ENCODE results near the gene PFKFB4.

Gene PFKFB4

DNA sequence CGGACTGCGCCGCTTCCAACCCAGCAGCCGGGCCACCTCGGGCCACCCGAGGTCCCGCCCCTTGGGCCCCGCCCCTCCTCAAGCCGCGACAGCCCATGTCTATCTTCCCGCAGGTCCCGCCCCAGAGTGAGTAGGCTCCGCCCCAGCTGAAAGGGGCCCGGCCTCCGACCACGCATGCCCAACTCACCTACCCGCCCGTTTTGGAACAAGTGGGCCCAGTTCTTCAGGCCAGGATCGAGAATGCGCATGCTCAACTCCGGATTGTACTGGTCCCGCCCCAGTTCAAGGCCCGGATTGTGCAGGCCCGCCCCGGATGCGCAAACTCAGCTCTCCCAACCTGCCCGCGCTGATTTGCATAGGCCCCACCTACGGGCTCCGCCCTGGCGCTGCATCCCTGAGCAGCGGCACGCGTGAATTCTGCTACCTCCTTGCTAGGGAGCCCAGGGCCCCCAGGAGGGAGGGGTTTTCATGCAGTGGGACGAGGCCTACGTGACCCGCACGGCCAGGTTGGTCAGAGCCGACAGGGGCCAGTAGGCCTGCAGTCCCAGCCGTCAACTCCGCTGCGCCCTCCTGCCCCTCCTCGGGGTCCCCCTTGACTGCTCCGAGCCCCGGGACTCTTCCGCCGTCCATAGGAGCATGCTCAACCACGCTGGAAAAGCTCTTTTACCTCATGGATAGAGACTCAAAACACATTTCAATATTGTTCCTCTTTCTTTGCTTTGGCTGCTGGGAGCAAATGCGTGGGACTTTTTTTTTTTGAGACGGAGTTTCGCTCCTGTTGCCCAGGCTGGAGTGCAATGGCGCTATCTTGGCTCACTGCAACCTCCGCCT is at the start of gene PFKFB4:
PFKFB4 (minus strand) TSS at position 8 of the 831 bp plus-strand sequence. CDS start 26 bp downstream, outside the sequence.
- DNase-seq (ENCODE audit: low spot score), result peak; percentile 100

DNA sequence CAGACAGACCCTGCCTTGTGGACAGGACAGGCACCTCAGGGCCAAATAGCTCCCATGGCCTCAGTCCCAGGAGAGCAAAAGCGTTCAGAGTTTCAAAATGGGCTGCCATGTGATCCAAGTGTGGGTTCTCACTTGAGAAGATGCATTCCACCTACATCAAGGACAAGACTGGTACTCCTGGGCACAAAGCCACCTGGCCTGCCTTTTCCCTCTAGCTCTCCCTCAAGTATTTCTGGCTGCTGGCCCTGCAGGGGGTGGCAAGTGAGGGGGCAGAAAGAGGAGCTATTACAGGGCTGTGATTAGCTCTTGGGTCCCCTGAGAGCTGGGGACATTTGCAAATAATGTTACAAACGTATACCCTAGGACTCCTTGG is 45.0 kb upstream of the PFKFB4 start:
- no peak for DNase-seq (ENCODE audit: low spot score)

DNA sequence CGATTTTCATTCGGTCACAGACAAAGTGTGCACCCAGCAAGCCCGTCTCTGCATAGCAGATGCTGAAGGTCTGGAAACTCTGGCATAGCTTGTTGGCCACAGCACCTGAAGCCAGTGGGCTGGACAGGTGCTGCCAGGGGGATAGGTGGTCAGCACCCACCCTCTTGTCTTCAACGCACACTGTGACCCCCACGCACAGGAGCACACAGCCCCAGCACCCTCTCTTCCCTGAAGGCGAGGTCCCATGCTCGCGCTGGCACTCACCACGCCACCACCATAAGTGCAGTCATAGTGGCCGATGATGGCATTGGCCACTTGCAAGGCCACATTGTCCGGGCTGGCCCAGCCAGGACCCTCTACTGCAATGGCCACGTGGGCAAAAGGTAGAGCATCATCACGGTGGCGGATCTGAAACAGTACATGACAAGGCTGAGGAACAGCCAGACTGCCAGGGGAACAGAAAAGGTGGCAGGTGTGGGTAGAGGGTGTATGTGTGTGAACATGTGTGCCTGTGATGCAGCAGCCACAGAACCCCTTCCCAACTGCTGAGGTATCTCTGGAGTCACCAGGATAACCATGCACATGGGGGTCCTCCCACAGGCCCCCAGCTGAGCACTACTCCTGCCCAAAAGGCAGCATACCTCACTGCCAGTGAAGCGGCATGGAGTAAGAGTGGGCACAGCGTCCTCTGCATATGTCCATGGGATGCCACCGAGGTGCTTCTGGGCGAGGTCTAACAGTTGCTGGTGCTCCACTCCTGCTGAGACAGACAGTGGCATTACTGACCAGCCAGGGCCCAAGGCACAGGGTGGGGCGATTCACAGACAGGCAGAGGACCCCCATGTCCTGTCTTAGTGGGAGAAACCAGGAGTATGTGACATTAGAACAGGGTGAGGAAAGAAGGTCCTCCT is 44.4 kb upstream of the PFKFB4 start:
- DNase-seq (ENCODE audit: low spot score), result no peak

DNA sequence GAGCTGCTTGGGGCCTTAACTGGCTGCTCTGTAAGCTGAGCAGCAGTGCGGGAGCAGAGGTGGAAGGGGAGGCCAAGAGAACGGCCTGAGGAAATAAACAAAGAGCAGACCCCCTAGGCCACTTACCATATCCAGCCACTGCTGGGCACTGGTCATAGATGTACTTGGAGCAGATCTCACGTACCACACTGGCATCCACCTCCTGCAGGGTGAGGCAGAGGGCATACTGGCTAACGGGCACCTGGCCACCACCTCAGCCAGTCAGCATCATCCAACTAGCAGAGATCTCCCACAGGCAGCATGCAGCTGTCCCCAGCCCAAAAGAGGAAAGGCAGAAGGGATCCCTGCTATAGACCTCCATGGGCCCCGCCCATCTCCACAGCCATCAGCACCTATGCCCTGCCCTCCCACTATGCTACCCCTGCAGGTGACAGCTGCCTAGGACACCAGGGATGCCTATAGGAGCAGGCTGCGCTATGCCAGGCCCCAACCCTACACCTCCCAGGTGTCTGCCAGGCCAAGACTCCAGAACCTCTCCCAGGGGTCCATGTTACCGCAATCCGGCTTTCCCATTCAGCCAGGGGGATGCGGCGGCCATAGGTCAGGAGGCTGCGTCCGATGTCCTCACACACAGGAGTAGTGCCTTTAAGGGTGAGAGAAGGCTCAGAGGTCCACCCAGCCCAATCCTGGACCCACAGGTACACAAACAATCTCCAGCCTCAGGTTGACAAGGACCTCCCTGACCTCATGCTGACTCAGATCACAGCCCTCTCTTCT is 43.1 kb upstream of the PFKFB4 start:
- DNase-seq (ENCODE audit: low spot score), result no peak

DNA sequence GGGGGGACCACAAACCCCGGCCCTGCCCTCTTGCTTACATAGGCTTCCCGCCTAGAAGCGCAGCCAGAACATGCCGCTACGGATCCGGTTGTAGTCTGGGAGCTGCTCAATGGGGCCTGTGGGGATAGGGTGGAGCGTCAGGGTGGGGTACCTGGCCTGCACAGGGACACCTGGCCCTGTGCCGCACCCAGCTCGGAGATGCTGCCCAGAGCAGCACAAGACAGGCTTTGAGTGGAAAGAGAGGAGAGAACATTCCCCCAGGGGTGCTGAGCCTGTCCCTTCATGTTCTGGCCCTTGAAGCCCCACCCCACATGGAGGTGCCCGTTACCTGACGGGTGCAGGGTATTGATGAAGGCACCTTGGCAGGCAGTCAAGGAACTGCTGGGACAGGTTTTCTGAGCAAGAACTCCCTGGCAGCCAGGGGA is 42.5 kb upstream of the PFKFB4 start:
- DNase-seq (ENCODE audit: low spot score), result no peak

DNA sequence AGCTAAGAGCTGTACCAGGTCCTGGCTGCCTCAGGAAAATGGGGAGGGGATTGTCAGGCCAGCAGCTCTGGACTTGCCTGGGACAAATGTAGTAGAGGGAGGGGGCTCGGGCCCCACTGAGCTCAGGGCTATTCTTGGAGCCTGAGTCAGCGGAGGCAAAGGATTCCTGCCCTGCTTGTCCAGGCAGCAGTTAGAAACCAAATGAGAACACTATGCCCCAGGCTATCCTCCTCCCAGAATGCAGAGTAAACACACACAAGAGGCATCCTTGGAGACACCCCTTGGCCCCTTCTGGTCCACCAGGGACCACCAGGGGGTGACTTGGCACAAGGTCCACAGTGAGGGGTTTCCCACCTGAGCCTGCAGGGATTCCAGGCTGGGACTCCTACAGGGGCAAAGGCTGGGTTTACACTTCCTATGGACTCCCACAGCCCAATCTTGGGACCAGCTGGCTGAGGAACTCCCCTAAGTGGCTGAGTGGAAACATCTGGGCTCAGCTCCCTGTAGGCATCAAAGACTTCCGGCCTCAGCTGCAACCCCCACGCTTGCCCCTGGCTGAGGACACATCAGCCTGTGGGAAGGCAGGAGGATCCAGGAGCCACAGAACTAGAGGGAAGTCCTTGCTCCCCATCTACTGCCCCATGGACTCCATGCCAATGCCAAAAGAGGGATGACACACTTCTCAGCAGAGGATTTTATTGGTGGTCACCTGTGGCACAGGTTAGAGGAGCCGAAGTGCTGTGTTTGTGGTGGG is 41.9 kb upstream of the PFKFB4 start:
- no peak for DNase-seq (ENCODE audit: low spot score)

DNA sequence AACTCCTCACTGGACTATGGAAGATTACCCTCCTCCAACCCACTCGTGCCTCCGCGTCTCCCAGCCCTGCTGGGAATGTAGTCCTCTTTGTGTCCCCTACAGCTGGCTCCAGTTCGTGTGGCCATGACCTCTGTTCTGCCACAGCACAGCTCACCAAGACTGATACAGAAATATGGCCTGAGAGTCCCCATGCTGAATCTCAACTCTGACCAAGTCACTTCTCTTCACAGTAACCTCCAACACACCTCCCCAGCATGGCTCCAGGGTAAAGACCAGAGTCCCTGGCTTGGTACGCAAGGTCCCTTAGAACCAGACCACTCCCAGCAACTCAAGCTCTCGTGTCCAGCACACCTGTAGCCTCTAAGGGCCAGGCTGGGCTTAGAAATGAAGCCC is 40.8 kb upstream of the PFKFB4 start:
- DNase-seq (ENCODE audit: low spot score), result no peak

DNA sequence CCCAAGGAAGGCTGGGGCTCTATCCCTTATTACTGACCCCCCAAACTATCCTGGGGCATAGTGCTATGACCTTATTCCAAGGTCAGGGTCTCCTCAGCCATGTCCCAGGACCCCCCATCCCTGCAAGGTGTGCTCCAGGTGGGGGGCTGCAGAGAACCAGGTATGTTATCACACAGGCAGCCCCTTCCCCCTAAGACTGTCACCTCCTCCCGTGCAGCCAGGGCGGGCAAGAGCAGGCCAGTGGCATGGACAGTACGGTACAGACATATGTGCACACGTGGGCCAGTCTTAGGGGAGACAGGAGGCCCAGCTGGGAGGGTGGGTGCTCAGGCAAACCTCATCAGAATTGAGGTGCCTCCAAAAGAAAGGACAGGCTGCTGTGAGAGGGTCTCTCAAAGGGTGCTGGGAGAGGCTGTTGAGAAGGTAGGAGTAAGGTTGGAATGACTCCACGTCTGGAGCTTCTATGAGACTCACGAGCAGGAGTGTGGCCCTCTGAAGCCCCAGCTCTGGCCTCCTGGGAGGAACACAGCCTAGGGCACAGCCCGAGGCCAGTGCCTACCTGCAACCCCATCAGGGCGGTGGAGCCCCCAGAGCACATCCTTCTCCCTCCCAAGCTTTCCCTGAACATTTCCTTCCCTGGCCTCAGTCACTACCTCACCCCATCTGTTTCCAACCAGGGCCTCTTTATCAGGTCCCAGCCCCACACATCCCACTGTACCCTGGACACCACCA is 40.2 kb upstream of the PFKFB4 start:
- DNase-seq (ENCODE audit: low spot score), result no peak

DNA sequence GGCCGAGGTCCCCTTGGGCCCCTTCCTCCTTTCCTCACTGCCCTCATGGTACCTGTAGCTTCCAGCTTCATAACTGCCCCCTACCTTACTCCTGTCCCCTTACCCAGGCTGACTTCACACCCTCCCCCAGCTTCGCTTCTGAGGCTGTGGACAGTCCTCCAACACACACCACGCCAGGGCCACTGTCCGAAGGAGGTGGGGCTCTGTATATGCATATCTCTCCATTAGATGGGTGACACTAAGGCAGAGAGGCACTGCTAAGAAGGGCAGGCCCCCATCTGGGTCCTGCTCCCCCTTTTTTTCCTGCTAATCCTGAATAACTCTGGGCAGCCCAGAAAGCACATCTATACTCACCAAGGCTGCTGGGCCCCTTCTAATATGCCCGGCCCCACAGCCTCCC is 39.6 kb upstream of the PFKFB4 start:
- DNase-seq (ENCODE audit: low spot score), result no peak

DNA sequence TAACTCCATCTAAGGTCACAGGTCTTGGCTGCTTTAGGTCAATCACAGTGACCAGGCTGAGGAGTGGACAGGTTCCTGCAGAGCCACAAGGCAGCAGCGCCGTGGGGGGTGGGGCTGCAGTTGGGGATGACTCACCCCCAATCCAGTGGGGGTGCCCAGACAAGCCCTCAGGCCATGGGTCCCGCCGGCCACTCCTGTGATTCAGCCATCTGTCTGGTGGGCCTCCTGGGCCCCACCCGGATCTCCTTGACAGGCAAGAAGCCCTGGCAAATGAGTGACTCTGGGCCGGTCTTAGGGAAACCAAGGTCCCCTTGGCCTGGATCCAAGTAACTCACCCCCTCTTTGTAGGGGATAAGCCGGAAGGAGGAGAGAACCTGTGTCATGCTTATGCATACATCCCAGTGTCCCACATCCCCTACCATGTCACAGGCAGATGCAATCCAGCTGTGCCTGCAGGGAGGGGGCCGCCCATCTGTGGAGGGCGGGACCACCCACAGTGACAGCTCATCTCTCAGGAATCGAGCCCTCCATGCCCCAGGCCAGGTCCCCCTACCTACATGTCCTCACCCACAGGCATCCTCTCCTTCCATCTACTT is 39.0 kb upstream of the PFKFB4 start:
- DNase-seq (ENCODE audit: low spot score), result peak; percentile 80

DNA sequence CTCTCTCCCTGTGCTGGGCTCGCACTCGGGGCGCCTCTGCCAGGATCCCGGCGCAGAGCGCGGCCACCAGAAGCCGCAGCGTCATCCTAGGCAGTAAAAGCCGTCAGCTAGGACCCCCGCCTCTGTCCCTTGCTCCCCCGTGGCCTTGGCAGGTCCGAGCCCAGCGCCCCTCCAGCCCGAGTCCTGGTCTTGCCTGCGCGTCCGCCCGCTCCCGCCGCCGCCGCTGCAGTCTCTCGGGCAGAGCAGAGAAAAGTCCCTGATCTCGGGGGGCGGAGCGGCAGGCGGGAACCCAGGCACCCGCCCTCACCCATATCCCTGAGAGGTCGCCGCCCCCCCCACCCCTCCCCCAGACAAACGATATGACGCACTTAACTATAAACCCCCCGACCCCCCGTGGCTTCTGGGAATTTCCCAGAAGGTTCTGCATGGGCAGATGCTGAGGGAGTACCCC is 38.5 kb upstream of the PFKFB4 start, which contains the start of gene COL7A1:
COL7A1 (minus strand) TSS at position 255 of the 451 bp plus-strand sequence; CDS start at position 85, 170 bp downstream.
- no peak for DNase-seq (ENCODE audit: low spot score)

DNA sequence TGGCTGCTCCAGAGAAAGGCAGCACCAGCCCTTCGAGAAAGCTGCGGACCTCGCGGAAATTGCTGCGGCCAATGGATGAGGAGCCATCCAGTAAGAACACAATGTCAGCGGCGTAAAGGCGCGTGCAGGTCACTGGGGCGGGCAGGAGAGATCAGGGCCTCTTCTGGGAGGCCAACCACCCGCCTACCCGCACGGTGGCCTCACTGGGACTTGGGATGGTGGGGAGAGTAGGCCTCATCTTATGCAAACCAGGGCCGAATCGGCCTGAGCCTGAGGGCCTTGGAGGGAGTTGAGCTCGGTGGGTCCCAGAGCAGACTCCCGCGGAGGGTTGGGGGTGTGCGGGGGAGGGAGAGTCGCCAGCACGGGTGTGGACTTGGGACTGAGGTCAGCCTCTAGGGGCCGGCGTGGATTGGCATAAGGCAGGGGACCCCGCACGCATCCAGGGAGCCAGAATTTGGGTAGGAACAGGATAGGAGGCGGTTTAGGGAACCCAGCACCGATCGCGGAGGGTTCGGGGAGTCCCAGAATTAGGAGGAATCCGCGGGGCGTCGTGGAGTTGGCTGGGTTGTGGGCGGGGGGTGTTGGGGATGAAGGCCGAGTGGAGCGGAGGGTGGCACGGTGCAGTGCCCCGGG is 37.9 kb upstream of the PFKFB4 start:
- no peak for DNase-seq (ENCODE audit: low spot score)

DNA sequence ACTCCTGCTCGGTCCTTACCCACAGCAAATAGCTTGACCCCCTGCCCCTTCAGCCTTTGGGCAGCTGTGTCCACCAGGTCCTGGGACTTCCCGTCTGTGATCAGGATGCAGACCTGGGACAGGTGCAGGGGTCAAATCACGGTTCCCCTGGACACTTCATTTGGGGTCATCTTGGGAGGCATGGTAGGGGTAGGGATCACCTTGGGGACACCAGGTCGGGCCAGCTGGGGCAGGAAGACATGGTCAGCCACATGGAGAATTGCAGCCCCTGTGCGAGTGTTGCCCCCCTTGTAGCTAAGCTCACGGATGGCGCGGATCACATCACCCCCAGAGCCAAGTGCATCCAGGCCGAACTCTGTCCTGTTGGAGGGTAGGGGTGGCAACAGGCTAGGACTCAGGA is 36.7 kb upstream of the PFKFB4 start:
- no peak for DNase-seq (ENCODE audit: low spot score)

DNA sequence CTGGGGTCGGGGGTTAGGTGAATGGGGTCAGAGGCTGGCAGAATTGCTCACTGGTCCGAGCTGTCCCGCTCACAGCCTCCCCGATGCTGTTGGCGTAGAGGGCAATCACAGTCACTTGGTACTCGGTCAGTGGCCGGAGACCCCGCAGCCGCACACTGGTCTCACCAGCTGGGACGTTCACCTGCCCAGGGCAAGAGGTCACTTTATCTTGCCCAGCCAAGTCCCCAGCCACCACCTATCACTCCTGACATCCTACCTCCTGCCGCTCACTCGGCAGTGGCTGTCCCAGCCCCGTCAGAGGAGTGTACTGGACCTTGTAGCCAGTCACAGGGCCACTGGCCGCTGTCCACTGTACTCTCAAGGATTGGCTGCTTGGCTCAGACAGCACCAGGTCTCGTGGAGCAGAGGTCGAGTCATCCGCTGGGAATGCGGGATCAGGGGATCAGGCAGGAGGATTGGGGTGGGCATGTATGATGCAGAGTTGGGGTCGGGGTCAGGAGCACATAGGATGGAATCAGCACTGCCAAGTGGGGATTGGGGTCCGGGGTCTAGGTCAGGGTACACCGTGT is 36.0 kb upstream of the PFKFB4 start:
- no peak for DNase-seq (ENCODE audit: low spot score)

DNA sequence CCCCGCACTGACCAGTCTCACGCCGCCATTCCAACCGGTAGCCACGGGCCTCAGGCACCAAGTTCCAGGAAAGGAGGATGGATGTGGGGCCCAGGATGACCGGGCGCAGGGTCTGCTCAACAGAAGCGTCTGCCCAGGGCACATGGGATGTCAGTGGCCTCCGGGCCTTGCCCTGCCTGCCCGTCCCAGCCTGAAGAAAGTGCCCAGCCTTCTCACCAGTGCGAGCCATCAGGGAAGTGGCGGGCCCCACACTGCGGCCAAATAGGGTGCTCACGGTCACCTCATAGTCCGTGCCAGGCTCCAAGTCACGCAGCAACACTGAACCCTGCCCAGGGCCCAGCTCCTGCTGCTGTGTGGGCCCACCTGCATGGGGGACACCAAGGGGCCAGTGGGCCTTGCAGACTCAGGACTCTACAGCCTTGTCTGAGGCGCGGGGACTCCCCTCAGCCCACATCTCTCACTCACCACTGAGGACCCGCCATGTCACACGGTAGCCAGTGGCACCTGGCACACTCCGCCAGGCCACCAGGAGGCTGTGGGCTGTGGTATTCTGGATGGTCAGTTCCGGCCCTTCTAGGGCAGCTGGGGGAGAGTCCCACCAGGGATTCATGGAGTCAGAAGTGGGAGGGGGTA is 35.4 kb upstream of the PFKFB4 start:
- no peak for DNase-seq (ENCODE audit: low spot score)

DNA sequence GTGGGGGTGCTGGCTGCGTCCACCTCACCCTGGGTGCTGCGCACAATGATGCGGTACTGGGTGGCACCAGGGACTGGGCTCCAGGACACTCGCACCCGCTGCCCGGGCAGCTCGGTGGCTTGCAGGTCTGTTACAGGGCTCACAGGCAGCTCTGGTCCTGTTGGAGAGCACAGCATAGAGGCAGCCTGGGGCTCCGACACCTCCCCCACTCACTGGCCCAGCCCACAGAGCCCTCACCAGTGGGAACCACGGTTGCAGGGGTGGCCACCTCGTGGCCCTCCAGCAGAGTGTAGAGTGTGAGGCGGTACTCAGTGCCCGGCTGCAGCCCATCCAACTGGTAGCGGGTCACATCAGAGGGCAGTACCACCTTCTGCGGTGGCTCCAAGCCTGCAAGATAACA is 34.8 kb upstream of the PFKFB4 start:
- no peak for DNase-seq (ENCODE audit: low spot score)

DNA sequence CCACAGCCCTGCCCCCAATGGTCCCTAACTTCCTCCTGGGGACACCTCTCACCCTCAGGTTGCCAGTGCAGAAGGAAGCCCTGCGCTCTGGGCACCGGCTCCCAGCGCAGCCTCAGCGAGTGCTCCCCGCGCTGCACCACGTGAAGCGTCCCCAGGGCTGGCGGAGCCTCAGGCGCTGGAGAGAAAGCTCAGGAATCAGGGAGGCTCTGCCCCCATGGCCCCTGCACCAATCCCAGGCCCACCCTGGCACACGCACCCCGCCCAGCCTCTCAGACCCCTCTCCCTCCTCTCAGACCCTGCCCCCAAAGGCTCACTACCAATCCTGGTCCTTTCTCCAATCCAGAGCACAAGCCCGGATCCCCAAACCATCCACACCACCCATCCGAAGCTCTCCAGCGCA is 31.6 kb upstream of the PFKFB4 start:
- no peak for DNase-seq (ENCODE audit: low spot score)

DNA sequence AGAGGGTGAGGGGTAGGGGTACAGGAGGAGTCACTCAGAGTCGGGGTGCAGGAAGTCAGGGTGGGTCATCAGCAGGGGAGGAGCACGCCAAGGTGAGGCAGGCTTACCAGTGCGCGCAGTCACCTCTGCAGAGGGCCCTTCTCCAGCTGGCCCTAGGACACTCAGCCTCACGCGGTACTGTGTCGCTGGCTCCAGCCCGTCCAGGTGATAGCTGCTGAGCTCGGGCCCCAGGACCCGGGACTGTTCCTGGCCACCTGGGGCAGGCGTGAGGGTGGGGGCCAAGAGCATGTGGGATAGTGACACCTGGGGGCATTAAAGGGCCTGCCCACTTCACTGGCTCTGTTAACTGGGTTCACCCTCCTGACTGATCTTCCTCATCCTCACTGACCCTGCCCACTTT is 31.1 kb upstream of the PFKFB4 start:
- no peak for DNase-seq (ENCODE audit: low spot score)

DNA sequence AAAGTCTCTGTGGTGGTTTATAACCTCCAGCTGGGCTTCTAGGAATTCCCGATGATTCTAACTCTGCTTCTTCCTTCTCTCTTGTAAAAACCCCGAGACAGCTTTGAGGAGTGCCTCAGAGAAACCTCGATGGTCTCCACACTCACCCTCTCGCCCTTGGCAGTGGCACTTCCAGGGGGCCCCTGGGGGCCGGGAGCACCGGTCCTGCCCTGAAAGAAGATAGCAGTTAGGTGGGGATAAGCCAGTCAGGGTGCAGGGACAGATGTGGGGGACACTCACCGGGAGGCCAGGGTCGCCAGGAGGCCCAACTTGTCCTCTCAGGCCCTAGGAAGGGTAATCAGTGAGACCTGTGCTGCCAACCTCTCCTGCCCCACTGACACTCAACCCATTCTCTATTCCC is 28.8 kb upstream of the PFKFB4 start:
- DNase-seq (ENCODE audit: low spot score), result no peak

Data from LoVo (cell line).